ENCODE measurements around the gene UGDH. TPM values are rescaled to one million over a fixed set of nuclear protein-coding genes. Genes with fewer than 3 reads are reported as not detected.
"Not testable (repeated sequence)": the region's sequence is repeated elsewhere in the genome, so short reads cannot be mapped to it uniquely, and the experiment has no call there.

Gene UGDH
- total RNA-seq, 2 experiments from 2014 or later, result 11.9 to 20.2 TPM

- CTCF ChIA-PET, result no interaction called here
- no peak overlapping the region for H3K4me3 Mint-ChIP-seq
- peaks cover 10% of the 10 kb centered on the region for H3K4me1 Mint-ChIP-seq
- no peak overlapping the region for H3K27ac Mint-ChIP-seq
- H3K36me3 Mint-ChIP-seq, result peaks cover 27% of the 10 kb centered on the region
- H3K9me3 Mint-ChIP-seq (ENCODE audit: low read depth), result no peaks in the 10 kb centered on the region
- H3K27me3 Mint-ChIP-seq, result no peaks in the 10 kb centered on the region
- ATAC-seq, result no peak
- no peak for DNase-seq
These were observed 59.8 kb downstream of the UGDH start for GRCh38 chr4:39467464-39467863.

GRCh38 chr4:39466747-39467146 is 60.5 kb downstream of the UGDH start:
- CTCF ChIA-PET, result interaction anchor here (1.6 kb wide), 1 partner anchor 508 kb away, joined by 7 read pairs; no protein-coding TSS in a partner anchor
- Mint-ChIP-seq H3K4me1 (peaks cover 10% of the 10 kb centered on the region), H3K36me3 (peaks cover 23% of the 10 kb centered on the region), H3K27me3 (no peaks in the 10 kb centered on the region), H3K27ac (no peak overlapping the region), H3K9me3 (ENCODE audit: low read depth) (no peaks in the 10 kb centered on the region), H3K4me3 (no peak overlapping the region)
- ATAC-seq, result no peak
- DNase-seq, result no peak

GRCh38 chr4:39464886-39465501 is 62.2 kb downstream of the UGDH start:
- CTCF ChIA-PET, result no interaction called here
- Mint-ChIP-seq H3K9me3 (ENCODE audit: low read depth) (no peaks in the 10 kb centered on the region), H3K27ac (peak overlapping the region; percentile 56), H3K27me3 (no peaks in the 10 kb centered on the region), H3K4me1 (peaks cover 23% of the 10 kb centered on the region), H3K4me3 (no peak overlapping the region), H3K36me3 (peaks cover 18% of the 10 kb centered on the region)
- peak; percentile 77 for ATAC-seq
- no peak for DNase-seq

- H3K4me1 Mint-ChIP-seq, result peaks cover 42% of the 10 kb centered on the region
- no peaks in the 10 kb centered on the region for H3K27me3 Mint-ChIP-seq
- ATAC-seq (peak; percentile 91), DNase-seq (peak; percentile 96)
- H3K4me3 Mint-ChIP-seq, result peak within 1 kb of the TSS; percentile 98
- no peaks in the 10 kb centered on the region for H3K9me3 Mint-ChIP-seq (ENCODE audit: low read depth)
- H3K36me3 Mint-ChIP-seq, result peaks cover 44% of the 10 kb centered on the region
- H3K27ac Mint-ChIP-seq, result peak within 1 kb of the TSS; percentile 98
- CTCF ChIA-PET, result interaction anchor here (0.6 to 3.8 kb wide), 4 partner anchors 10 to 68 kb away, joined by 3 to 27 read pairs (median 4); partner anchors contain the start of gene UGDH
These were observed 68.5 kb downstream of the UGDH start, which contains the start of the genes LIAS and RPL9 for GRCh38 chr4:39458505-39459300. TSS of gene LIAS (plus strand) at chr4:39459056. CDS start at chr4:39459118, 62 bp downstream. TSS of gene RPL9 (minus strand) at chr4:39458922. CDS start at chr4:39458439, 483 bp downstream.

GRCh38 chr4:39458161-39458504 is 69.1 kb downstream of the UGDH start:
- not testable (repeated sequence) for H3K27me3 Mint-ChIP-seq; H3K9me3 Mint-ChIP-seq (ENCODE audit: low read depth); DNase-seq
- H3K4me3 Mint-ChIP-seq, result peak overlapping the region; percentile 98
- CTCF ChIA-PET, result interaction anchor here (1.6 to 3.8 kb wide), 2 partner anchors 10 to 11 kb away, joined by 4 to 27 read pairs; no protein-coding TSS in a partner anchor
- ATAC-seq, result peak; percentile 0
- H3K4me1 Mint-ChIP-seq, result peaks cover 45% of the 10 kb centered on the region
- H3K36me3 Mint-ChIP-seq, result peaks cover 46% of the 10 kb centered on the region
- H3K27ac Mint-ChIP-seq, result peak overlapping the region; percentile 98

- no peak for ATAC-seq
- CTCF ChIA-PET, result interaction anchor here (1.0 to 3.8 kb wide), 3 partner anchors 9 to 15 kb away, joined by 3 to 27 read pairs (median 4); no protein-coding TSS in a partner anchor
- no peak for DNase-seq
- Mint-ChIP-seq H3K36me3 (peaks cover 55% of the 10 kb centered on the region), H3K4me1 (peaks cover 50% of the 10 kb centered on the region), H3K4me3 (peak overlapping the region; percentile 98), H3K27me3 (no peaks in the 10 kb centered on the region), H3K9me3 (ENCODE audit: low read depth) (no peaks in the 10 kb centered on the region), H3K27ac (peak overlapping the region; percentile 98)
These were observed 70.1 kb downstream of the UGDH start for GRCh38 chr4:39456946-39457763.

- CTCF ChIA-PET, result interaction anchor here (0.8 to 1.8 kb wide), 2 partner anchors 14 to 553 kb away, joined by 3 to 7 read pairs; no protein-coding TSS in a partner anchor
- H3K27ac Mint-ChIP-seq, result no peak overlapping the region
These were observed 71.8 kb downstream of the UGDH start for GRCh38 chr4:39455486-39455885.

GRCh38 chr4:39453738-39454137 is 73.5 kb downstream of the UGDH start:
- DNase-seq (no peak), ATAC-seq (no peak)
- CTCF ChIA-PET, result interaction anchor here (1.0 kb wide), 1 partner anchor 16 kb away, joined by 4 read pairs; no protein-coding TSS in a partner anchor
- Mint-ChIP-seq H3K4me1 (peaks cover 42% of the 10 kb centered on the region), H3K4me3 (no peak overlapping the region), H3K27ac (no peak overlapping the region), H3K9me3 (ENCODE audit: low read depth) (no peaks in the 10 kb centered on the region), H3K27me3 (no peaks in the 10 kb centered on the region), H3K36me3 (peaks cover 76% of the 10 kb centered on the region)

More at GRCh38 chr4:39455486-39455885, 71.8 kb downstream of the UGDH start:
- no peaks in the 10 kb centered on the region for H3K9me3 Mint-ChIP-seq (ENCODE audit: low read depth)
- no peak overlapping the region for H3K4me3 Mint-ChIP-seq
- peaks cover 44% of the 10 kb centered on the region for H3K4me1 Mint-ChIP-seq
- ATAC-seq (no peak), DNase-seq (no peak)
- peaks cover 70% of the 10 kb centered on the region for H3K36me3 Mint-ChIP-seq
- H3K27me3 Mint-ChIP-seq, result no peaks in the 10 kb centered on the region

- H3K27me3 Mint-ChIP-seq, result no peaks in the 10 kb centered on the region
- peaks cover 43% of the 10 kb centered on the region for H3K4me1 Mint-ChIP-seq
- peaks cover 77% of the 10 kb centered on the region for H3K36me3 Mint-ChIP-seq
- DNase-seq (no peak), ATAC-seq (no peak)
- H3K4me3 Mint-ChIP-seq, result no peak overlapping the region
- CTCF ChIA-PET, result interaction anchor here (1.0 kb wide), 1 partner anchor 12 kb away, joined by 4 read pairs; no protein-coding TSS in a partner anchor
- no peaks in the 10 kb centered on the region for H3K9me3 Mint-ChIP-seq (ENCODE audit: low read depth)
- H3K27ac Mint-ChIP-seq, result peak overlapping the region; percentile 37
These were observed 74.2 kb downstream of the UGDH start for GRCh38 chr4:39452860-39453587.

- Mint-ChIP-seq H3K27ac (no peak overlapping the region), H3K9me3 (ENCODE audit: low read depth) (no peaks in the 10 kb centered on the region), H3K4me1 (peaks cover 44% of the 10 kb centered on the region), H3K36me3 (peaks cover 69% of the 10 kb centered on the region), H3K27me3 (no peaks in the 10 kb centered on the region), H3K4me3 (no peak overlapping the region)
- ATAC-seq, result no peak
- CTCF ChIA-PET, result interaction anchor here (1.0 kb wide), 1 partner anchor 12 kb away, joined by 4 read pairs; no protein-coding TSS in a partner anchor
- no peak for DNase-seq
These were observed 74.9 kb downstream of the UGDH start for GRCh38 chr4:39452153-39452859.

GRCh38 chr4:39451423-39452023 is 75.7 kb downstream of the UGDH start:
- CTCF ChIA-PET, result interaction anchor here (0.7 to 1.0 kb wide), 2 partner anchors 11 to 85 kb away, joined by 3 to 4 read pairs; no protein-coding TSS in a partner anchor
- Mint-ChIP-seq H3K27me3 (no peaks in the 10 kb centered on the region), H3K36me3 (peaks cover 62% of the 10 kb centered on the region), H3K4me3 (no peak overlapping the region), H3K27ac (no peak overlapping the region), H3K9me3 (ENCODE audit: low read depth) (no peaks in the 10 kb centered on the region), H3K4me1 (peaks cover 41% of the 10 kb centered on the region)
- no peak for DNase-seq
- ATAC-seq, result no peak

Measured in activated CD8-positive, alpha-beta memory T cell treated with anti-CD3 and anti-CD28 coated beads, Interleukin-2, amount 10 ng/mL, durations not matched to agents 7 days and 5 days (primary cell).